ENCODE measurements around the gene MMADHC. TPM values are rescaled to one million over a fixed set of nuclear protein-coding genes. Genes with fewer than 3 reads are reported as not detected.
A peak's percentile ranks its signal among the peaks of the same experiment; 100 is the strongest.

MMADHC gene
- total and polyA plus RNA-seq, 4 donors, result 67.8 to 97.5 (median 88.0) TPM

- DNase-seq (ENCODE audit: low spot score), result no peak
- no peaks in the 10 kb centered on the region for H3K9me3 ChIP-seq (ENCODE audit: control insufficient read depth in 4 of 4, low read length in 3 of 4)
- TF ChIP-seq HNF4A (conservative IDR thresholded peaks at IDR 0.05) (no peak), YY1 (IDR thresholded peaks at IDR 0.05) (no peak), ATF3 (IDR thresholded peaks at IDR 0.05) (no peak), MAX (IDR thresholded peaks at IDR 0.05) (no peak), JUND (IDR thresholded peaks at IDR 0.05) (no peak), ZBTB33 (IDR thresholded peaks at IDR 0.05) (no peak), CTCF (IDR thresholded peaks at IDR 0.05; ENCODE audit: low read depth, low read length, missing input control) (no peak), NR2F2 (IDR thresholded peaks at IDR 0.05) (no peak), TAF1 (conservative IDR thresholded peaks at IDR 0.05) (no peak), SP1 (IDR thresholded peaks at IDR 0.05) (no peak), HNF4G (IDR thresholded peaks at IDR 0.05) (no peak), GABPA (IDR thresholded peaks at IDR 0.05 in 1 of 2, conservative IDR thresholded peaks at IDR 0.05 in 1 of 2) (no peak), FOXA1 (IDR thresholded peaks at IDR 0.05) (no peak), FOXA2 (IDR thresholded peaks at IDR 0.05) (no peak), RAD21 (IDR thresholded peaks at IDR 0.05) (no peak)
- 46% methylated on average over 3 of the region's 3 CpGs for WGBS
- peak overlapping the region; percentile 82 to 96 (median 92) for H3K4me3 ChIP-seq (ENCODE audit: low read depth in 1 of 3, low read length in 3 of 3)
- H3K36me3 ChIP-seq (ENCODE audit: control insufficient read depth in 4 of 4, insufficient read depth in 3 of 4, low read depth in 1 of 4, low read length in 3 of 4), result peaks cover 2 to 18% (median 6%) of the 10 kb centered on the region in 4 donors
- H3K4me1 ChIP-seq (ENCODE audit: control insufficient read depth in 4 of 4, insufficient read depth in 4 of 4, low read length in 3 of 4), result peaks cover 6 to 54% (median 25%) of the 10 kb centered on the region in 4 donors
- no peaks in the 10 kb centered on the region for H3K27me3 ChIP-seq (ENCODE audit: control insufficient read depth in 4 of 4, insufficient read depth in 4 of 4, low read length in 3 of 4)
- peak overlapping the region; percentile 97 to 98 for H3K27ac ChIP-seq (ENCODE audit: low read depth in 1 of 2, low read length in 2 of 2)
- peak overlapping the region; percentile 56 to 98 for H3K9ac ChIP-seq (ENCODE audit: low read depth in 1 of 2, low read length in 2 of 2)
These were observed 1.5 kb downstream of the MMADHC start for GRCh38 chr2:149586063-149586462.

GRCh38 chr2:149585166-149585885 is 2.2 kb downstream of the MMADHC start:
- H3K4me1 ChIP-seq (ENCODE audit: control insufficient read depth in 4 of 4, insufficient read depth in 4 of 4, low read length in 3 of 4), result peaks cover 7 to 54% (median 26%) of the 10 kb centered on the region in 4 donors
- TF ChIP-seq CTCF (IDR thresholded peaks at IDR 0.05; ENCODE audit: low read depth, low read length, missing input control) (no peak), FOXA1 (IDR thresholded peaks at IDR 0.05) (no peak), HNF4G (IDR thresholded peaks at IDR 0.05) (no peak), REST (IDR thresholded peaks at IDR 0.05) (no peak), ATF3 (IDR thresholded peaks at IDR 0.05) (no peak), EGR1 (IDR thresholded peaks at IDR 0.05; ENCODE audit: low read depth in 2 of 2) (no peak), NR2F2 (IDR thresholded peaks at IDR 0.05) (no peak), TAF1 (conservative IDR thresholded peaks at IDR 0.05) (no peak), HNF4A (conservative IDR thresholded peaks at IDR 0.05) (peak; percentile 56 to 59), RAD21 (IDR thresholded peaks at IDR 0.05) (no peak), FOXA2 (IDR thresholded peaks at IDR 0.05) (peak; percentile 80), ZBTB33 (IDR thresholded peaks at IDR 0.05) (peak; percentile 24)

More at GRCh38 chr2:149585166-149585885, 2.2 kb downstream of the MMADHC start:
- no peak for DNase-seq (ENCODE audit: low spot score)
- 54% methylated on average over 2 of the region's 2 CpGs for WGBS
- peak overlapping the region in 2 of 3 donors; percentile 26 to 92 for H3K4me3 ChIP-seq (ENCODE audit: low read depth in 1 of 3, low read length in 3 of 3)
- H3K27me3 ChIP-seq (ENCODE audit: control insufficient read depth in 4 of 4, insufficient read depth in 4 of 4, low read length in 3 of 4), result no peaks in the 10 kb centered on the region
- no peak overlapping the region for H3K9ac ChIP-seq (ENCODE audit: low read depth in 1 of 2, low read length in 2 of 2)
- H3K36me3 ChIP-seq (ENCODE audit: control insufficient read depth in 4 of 4, insufficient read depth in 3 of 4, low read depth in 1 of 4, low read length in 3 of 4), result peaks cover 2 to 18% (median 9%) of the 10 kb centered on the region in 4 donors
- H3K9me3 ChIP-seq (ENCODE audit: control insufficient read depth in 4 of 4, low read length in 3 of 4), result no peaks in the 10 kb centered on the region
- H3K27ac ChIP-seq (ENCODE audit: low read depth in 1 of 2, low read length in 2 of 2), result peak overlapping the region in 1 of 2 donors; percentile 25

All from liver (tissue), 9 donors.